Ovary (tissue), 1 donor: ENCODE results near the gene SPATA21.

ENCODE experiments used
- EP300 ChIP-seq: sonication (generic); formaldehyde crosslinking; IDR thresholded peaks from one replicate; pipeline ENCODE4 v1.6.1; 2017; ENCODE audit warnings: antibody characterized with exemption
- POLR2A ChIP-seq: fragments of 450-650 bp; IDR thresholded peaks from one replicate; pipeline ENCODE4 v1.6.1; 2017; ENCODE audit warnings: antibody characterized with exemption, mild to moderate bottlenecking, moderate library complexity

GRCh38 chr1:16446116-16446515 lies 8.9 kb upstream of the SPATA21 start:
- no peak for TF ChIP-seq POLR2A
- TF ChIP-seq EP300, result no peak
